Ishikawa (cell line): Measurements from ENCODE around the gene ANAPC5.

Source experiments
- CEBPB ChIP-seq: IDR thresholded peaks from 2 replicates; pipeline ENCODE4 v1.6.1; 2012
- CREB1 ChIP-seq: IDR thresholded peaks from 2 replicates; pipeline ENCODE4 v1.6.1; 2012; ENCODE audit warnings: low read depth
- EGR1 ChIP-seq: IDR thresholded peaks from 2 replicates; pipeline ENCODE4 v1.6.1; 2012
- EP300 ChIP-seq: IDR thresholded peaks from 2 replicates; pipeline ENCODE4 v1.6.1; 2012; ENCODE audit warnings: borderline replicate concordance
- FOXM1 ChIP-seq: IDR thresholded peaks from 2 replicates; pipeline ENCODE4 v1.6.1; 2012; ENCODE audit warnings: low read depth, borderline replicate concordance
- NFIC ChIP-seq: IDR thresholded peaks from 2 replicates; pipeline ENCODE4 v1.6.1; 2012
- RAD21 ChIP-seq: IDR thresholded peaks from 2 replicates; pipeline ENCODE4 v1.6.1; 2012; ENCODE audit warnings: low read depth
- TAF1 ChIP-seq: IDR thresholded peaks from 2 replicates; pipeline ENCODE4 v1.6.1; 2012; ENCODE audit warnings: low read depth, mild to moderate bottlenecking
- TCF12 ChIP-seq: IDR thresholded peaks from 2 replicates; pipeline ENCODE4 v1.6.1; 2012; ENCODE audit warnings: low read depth
- TEAD4 ChIP-seq: IDR thresholded peaks from 2 replicates; pipeline ENCODE4 v1.6.1; 2012
- YY1 ChIP-seq: IDR thresholded peaks from 2 replicates; pipeline ENCODE4 v1.6.1; 2012; ENCODE audit warnings: low read depth
- ZBTB7A ChIP-seq: IDR thresholded peaks from 2 replicates; pipeline ENCODE4 v1.6.1; 2012; ENCODE audit warnings: low read depth
- TF ChIP-seq, protein P1 (sequence below): IDR thresholded peaks from 2 replicates; pipeline ENCODE4 v1.6.1; 2012
- TF ChIP-seq, protein P2 (sequence below): IDR thresholded peaks from 2 replicates; pipeline ENCODE4 v1.6.1; 2012; ENCODE audit warnings: low read depth, mild to moderate bottlenecking
- TF ChIP-seq, protein P3 (sequence below): IDR thresholded peaks from 2 replicates; pipeline ENCODE4 v1.6.1; 2012

The ANAPC5 gene

DNA sequence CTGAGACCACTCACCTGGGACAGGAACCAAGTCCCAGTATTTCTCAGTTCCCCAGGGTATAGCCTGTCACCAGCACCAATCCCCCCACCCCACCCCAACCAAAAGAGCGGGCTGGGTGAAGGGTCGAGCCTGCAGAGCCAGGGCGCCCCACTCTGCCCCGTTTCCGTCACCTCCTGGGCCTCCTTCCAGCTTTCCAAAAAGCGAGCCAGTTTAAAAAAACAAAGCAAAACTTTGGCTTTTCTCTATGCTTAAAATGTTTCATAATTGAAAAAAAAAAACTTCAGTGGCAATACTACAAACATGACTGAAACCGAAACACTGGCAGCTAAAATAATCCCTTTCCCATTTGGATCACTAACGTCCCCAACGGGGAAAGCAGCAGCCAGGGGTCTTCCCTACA lies 63.2 kb downstream of the ANAPC5 start:
- TF ChIP-seq CEBPB (no peak), TEAD4 (no peak)
- TF ChIP-seq, protein P1, sequence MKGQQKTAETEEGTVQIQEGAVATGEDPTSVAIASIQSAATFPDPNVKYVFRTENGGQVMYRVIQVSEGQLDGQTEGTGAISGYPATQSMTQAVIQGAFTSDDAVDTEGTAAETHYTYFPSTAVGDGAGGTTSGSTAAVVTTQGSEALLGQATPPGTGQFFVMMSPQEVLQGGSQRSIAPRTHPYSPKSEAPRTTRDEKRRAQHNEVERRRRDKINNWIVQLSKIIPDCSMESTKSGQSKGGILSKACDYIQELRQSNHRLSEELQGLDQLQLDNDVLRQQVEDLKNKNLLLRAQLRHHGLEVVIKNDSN, result no peak

DNA sequence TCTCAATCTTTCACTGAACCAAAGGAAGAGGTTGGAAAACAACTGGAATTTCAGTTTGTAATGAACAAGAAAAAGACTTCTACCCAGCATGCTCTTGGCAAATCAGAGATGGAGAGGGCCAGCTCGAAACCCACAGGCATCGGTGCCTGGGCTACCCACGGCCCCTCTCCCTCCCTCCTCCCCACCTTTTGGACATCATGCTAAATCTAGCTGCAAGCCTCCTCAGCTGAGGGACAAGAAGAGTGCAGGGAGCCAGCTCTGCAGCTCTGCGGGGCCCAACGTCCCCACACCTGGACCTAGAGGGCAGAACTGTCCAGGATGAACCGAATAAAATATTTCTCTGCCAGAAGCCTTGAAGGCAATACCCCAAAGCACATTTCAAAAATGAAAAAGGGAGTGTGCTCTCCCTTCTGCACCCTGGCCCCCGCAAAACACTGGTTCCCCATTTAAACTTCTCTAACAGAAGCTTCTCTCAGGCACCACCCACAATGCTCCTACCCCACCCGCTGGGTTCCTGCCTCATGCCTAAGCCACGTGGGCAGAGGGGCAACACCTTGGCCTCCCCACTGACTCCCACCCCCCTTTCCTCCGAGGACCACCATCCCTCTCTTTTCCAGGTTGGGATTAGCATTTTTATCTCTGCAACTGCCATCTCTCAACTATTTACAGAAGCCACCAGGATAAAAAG lies 63.9 kb downstream of the ANAPC5 start:
- TF ChIP-seq ZBTB7A, result no peak
- no peak for TF ChIP-seq CEBPB
- TF ChIP-seq CREB1, result no peak
- no peak for TF ChIP-seq TEAD4
- TF ChIP-seq, protein P2, sequence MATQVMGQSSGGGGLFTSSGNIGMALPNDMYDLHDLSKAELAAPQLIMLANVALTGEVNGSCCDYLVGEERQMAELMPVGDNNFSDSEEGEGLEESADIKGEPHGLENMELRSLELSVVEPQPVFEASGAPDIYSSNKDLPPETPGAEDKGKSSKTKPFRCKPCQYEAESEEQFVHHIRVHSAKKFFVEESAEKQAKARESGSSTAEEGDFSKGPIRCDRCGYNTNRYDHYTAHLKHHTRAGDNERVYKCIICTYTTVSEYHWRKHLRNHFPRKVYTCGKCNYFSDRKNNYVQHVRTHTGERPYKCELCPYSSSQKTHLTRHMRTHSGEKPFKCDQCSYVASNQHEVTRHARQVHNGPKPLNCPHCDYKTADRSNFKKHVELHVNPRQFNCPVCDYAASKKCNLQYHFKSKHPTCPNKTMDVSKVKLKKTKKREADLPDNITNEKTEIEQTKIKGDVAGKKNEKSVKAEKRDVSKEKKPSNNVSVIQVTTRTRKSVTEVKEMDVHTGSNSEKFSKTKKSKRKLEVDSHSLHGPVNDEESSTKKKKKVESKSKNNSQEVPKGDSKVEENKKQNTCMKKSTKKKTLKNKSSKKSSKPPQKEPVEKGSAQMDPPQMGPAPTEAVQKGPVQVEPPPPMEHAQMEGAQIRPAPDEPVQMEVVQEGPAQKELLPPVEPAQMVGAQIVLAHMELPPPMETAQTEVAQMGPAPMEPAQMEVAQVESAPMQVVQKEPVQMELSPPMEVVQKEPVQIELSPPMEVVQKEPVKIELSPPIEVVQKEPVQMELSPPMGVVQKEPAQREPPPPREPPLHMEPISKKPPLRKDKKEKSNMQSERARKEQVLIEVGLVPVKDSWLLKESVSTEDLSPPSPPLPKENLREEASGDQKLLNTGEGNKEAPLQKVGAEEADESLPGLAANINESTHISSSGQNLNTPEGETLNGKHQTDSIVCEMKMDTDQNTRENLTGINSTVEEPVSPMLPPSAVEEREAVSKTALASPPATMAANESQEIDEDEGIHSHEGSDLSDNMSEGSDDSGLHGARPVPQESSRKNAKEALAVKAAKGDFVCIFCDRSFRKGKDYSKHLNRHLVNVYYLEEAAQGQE, result no peak
- TF ChIP-seq TCF12, result no peak
- TF ChIP-seq, protein P1, result no peak
- no peak for TF ChIP-seq RAD21
- TF ChIP-seq TAF1, result no peak
- no peak for TF ChIP-seq YY1
- TF ChIP-seq EGR1, result no peak
- TF ChIP-seq NFIC, result no peak

DNA sequence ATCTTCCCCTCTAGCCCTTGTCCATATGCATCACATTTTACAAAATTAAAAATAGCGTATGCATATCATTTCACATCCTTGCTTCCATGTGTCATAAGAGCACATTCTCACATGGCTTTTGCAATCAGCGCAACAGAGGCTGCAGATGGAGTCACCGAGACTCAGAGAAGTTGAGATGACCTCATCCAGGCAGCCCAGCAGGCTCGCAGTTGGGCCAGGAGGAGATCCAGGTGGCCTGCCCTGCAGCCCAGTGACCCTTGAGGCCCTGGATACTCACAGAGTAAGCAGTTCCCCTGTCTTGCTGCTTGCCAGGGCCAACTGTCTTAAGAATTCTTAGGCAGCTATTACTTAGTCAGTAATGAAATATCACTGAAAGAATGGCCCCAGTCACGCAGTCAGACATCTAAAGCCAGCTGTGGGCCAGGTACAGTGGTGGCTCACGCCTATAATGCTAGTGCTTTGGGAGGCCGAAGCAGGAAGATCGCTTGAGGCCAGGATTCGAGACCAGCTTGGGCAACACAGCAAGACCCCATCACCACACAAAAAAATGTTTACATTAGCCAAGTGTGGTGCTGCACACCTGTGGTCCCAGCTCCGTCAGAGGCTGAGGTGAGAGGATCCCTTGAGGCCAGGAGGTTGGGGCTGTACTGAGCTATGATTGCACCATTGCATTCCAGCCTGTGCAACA lies 64.8 kb downstream of the ANAPC5 start:
- TF ChIP-seq, protein P1, result no peak
- TF ChIP-seq NFIC, result no peak
- TF ChIP-seq, protein P2, result no peak
- no peak for TF ChIP-seq EP300
- TF ChIP-seq ZBTB7A, result no peak
- no peak for TF ChIP-seq TEAD4
- no peak for TF ChIP-seq CEBPB
- TF ChIP-seq TAF1, result no peak
- TF ChIP-seq, protein P3, sequence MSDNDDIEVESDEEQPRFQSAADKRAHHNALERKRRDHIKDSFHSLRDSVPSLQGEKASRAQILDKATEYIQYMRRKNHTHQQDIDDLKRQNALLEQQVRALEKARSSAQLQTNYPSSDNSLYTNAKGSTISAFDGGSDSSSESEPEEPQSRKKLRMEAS, result no peak
- no peak for TF ChIP-seq RAD21
- no peak for TF ChIP-seq CREB1
- no peak for TF ChIP-seq YY1
- TF ChIP-seq FOXM1, result no peak
- TF ChIP-seq EGR1, result no peak
- no peak for TF ChIP-seq TCF12

DNA sequence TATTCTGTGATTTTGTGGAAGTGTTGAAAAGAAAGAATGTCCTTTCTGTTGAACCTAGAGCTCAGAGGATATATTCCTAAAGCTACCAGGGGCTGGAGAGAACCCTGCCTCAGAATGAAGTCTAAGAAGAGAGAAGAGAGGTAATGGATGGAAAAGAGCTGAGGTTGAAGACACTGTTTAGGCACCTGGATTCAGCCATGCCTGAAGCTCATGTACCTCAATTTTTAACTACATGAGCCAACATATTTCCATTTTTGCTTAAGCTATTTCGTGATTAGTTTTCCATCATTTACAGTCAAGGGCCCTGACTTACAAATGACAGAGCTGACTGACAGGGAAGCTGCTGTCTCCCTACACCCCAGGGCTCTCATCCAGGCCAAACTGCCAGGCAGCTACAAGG lies 66.4 kb downstream of the ANAPC5 start:
- TF ChIP-seq CEBPB (no peak), NFIC (no peak), TAF1 (no peak), EGR1 (no peak), CREB1 (no peak), EP300 (no peak), TEAD4 (no peak), FOXM1 (no peak), RAD21 (no peak)
- TF ChIP-seq, protein P3, result no peak

DNA sequence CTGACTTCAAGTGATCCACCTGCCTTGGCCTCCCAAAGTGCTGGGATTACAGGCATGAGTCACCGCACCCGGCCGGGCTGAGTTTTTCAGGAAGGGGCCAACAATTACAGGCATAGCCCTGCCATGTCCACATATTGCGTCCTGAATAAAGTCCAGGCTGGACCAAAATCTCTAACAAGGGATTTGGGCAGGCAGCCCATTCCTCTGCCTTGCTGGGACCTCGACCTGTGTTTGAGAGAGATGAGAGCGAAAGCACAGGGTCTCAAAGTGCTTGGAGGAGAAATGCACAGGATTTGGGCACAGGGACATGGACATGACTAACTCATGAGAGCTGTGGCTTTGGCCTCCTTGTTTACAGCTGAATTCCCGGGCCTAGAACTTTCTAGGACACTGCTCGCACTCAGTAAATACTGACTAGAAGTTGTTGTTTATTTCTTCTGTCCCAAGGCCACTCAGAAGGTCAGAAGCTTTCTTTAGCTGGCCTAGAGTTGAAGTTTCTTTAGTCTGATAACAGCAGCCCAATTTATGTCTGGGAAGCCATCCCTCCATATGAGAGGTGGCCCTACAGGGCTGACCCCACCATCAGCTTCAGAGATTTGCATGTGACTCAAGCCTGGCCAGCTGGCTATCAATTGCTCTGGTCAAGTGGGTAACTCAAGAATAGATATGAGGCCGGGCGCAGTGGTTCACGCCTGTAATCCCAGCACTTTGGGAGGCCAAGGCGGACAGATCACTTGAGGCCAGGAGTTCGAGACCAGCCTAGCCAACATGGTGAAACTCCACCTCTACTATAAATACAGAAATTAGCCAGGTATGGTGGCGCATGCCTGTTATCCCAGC lies 67.4 kb downstream of the ANAPC5 start:
- TF ChIP-seq ZBTB7A (no peak), EP300 (no peak), TCF12 (no peak), YY1 (no peak), FOXM1 (no peak), TAF1 (no peak), RAD21 (no peak), EGR1 (no peak), CREB1 (no peak)
- TF ChIP-seq, protein P1, result no peak
- TF ChIP-seq, protein P2, result no peak
- TF ChIP-seq, protein P3, result no peak
